Measurements from ENCODE around the gene THTPA.
"Not testable (repeated sequence)": the region's sequence is repeated elsewhere in the genome, so short reads cannot be mapped to it uniquely, and the experiment has no call there.

The THTPA gene

GRCh38 chr14:23531391-23531790 lies 24.7 kb upstream of the THTPA start:
- H3K4me3 ChIP-seq (ENCODE audit: low read length) = no peak overlapping the region
- no peak for DNase-seq (ENCODE audit: low read depth, low spot score)

- no peak overlapping the region for H3K4me3 ChIP-seq (ENCODE audit: low read length)
These were observed 23.4 kb upstream of the THTPA start for GRCh38 chr14:23532658-23533057.

GRCh38 chr14:23533652-23534435 lies 22.2 kb upstream of the THTPA start:
- no peak overlapping the region for H3K4me3 ChIP-seq (ENCODE audit: low read length)
- DNase-seq (ENCODE audit: low read depth, low spot score) = no peak

More at GRCh38 chr14:23532658-23533057, 23.4 kb upstream of the THTPA start:
- DNase-seq (ENCODE audit: low read depth, low spot score) = no peak

GRCh38 chr14:23535943-23536342 lies 20.1 kb upstream of the THTPA start:
- DNase-seq (ENCODE audit: low read depth, low spot score) = no peak
- no peak overlapping the region for H3K4me3 ChIP-seq (ENCODE audit: low read length)

GRCh38 chr14:23536494-23536893 lies 19.6 kb upstream of the THTPA start:
- DNase-seq (ENCODE audit: low read depth, low spot score) = no peak
- H3K4me3 ChIP-seq (ENCODE audit: low read length) = no peak overlapping the region

- not testable (repeated sequence) for DNase-seq (ENCODE audit: low read depth, low spot score); H3K4me3 ChIP-seq (ENCODE audit: low read length)
These were observed 19.2 kb upstream of the THTPA start for GRCh38 chr14:23536906-23537305.

- no peak overlapping the region for H3K4me3 ChIP-seq (ENCODE audit: low read length)
- DNase-seq (ENCODE audit: low read depth, low spot score) = no peak
These were observed 18.6 kb upstream of the THTPA start for GRCh38 chr14:23537351-23538049.

- DNase-seq (ENCODE audit: low read depth, low spot score) = no peak
- H3K4me3 ChIP-seq (ENCODE audit: low read length) = no peak overlapping the region
These were observed 17.9 kb upstream of the THTPA start for GRCh38 chr14:23538050-23538718.

- H3K4me3 ChIP-seq (ENCODE audit: low read length) = no peak overlapping the region
- no peak for DNase-seq (ENCODE audit: low read depth, low spot score)
These were observed 17.3 kb upstream of the THTPA start for GRCh38 chr14:23538785-23539184.

- no peak overlapping the region for H3K4me3 ChIP-seq (ENCODE audit: low read length)
These were observed 16.6 kb upstream of the THTPA start for GRCh38 chr14:23539248-23540140.

GRCh38 chr14:23540141-23540469 lies 16.0 kb upstream of the THTPA start:
- no peak overlapping the region for H3K4me3 ChIP-seq (ENCODE audit: low read length)
- DNase-seq (ENCODE audit: low read depth, low spot score) = no peak

More at GRCh38 chr14:23539248-23540140, 16.6 kb upstream of the THTPA start:
- no peak for DNase-seq (ENCODE audit: low read depth, low spot score)

- no peak overlapping the region for H3K4me3 ChIP-seq (ENCODE audit: low read length)
- no peak for DNase-seq (ENCODE audit: low read depth, low spot score)
These were observed 13.8 kb upstream of the THTPA start for GRCh38 chr14:23542261-23542660.

GRCh38 chr14:23543403-23543802 lies 12.7 kb upstream of the THTPA start:
- no peak overlapping the region for H3K4me3 ChIP-seq (ENCODE audit: low read length)
- DNase-seq (ENCODE audit: low read depth, low spot score) = no peak

GRCh38 chr14:23544511-23545447 lies 11.3 kb upstream of the THTPA start:
- H3K4me3 ChIP-seq (ENCODE audit: low read length) = no peak overlapping the region
- no peak for DNase-seq (ENCODE audit: low read depth, low spot score)

- H3K4me3 ChIP-seq (ENCODE audit: low read length) = no peak overlapping the region
- DNase-seq (ENCODE audit: low read depth, low spot score) = no peak
These were observed 10.2 kb upstream of the THTPA start for GRCh38 chr14:23545740-23546365.

- no peak overlapping the region for H3K4me3 ChIP-seq (ENCODE audit: low read length)
- DNase-seq (ENCODE audit: low read depth, low spot score) = no peak
These were observed 9.5 kb upstream of the THTPA start for GRCh38 chr14:23546450-23547035.

GRCh38 chr14:23547924-23548323 lies 8.1 kb upstream of the THTPA start:
- no peak for DNase-seq (ENCODE audit: low read depth, low spot score)
- no peak overlapping the region for H3K4me3 ChIP-seq (ENCODE audit: low read length)
